ENCODE measurements around the gene CD300LG. TPM values are rescaled to one million over a fixed set of nuclear protein-coding genes. Genes with fewer than 3 reads are reported as not detected.
A peak's percentile ranks its signal among the peaks of the same experiment; 100 is the strongest.
"Not testable (repeated sequence)": the region's sequence is repeated elsewhere in the genome, so short reads cannot be mapped to it uniquely, and the experiment has no call there.

Gene CD300LG
- total RNA-seq, 2 donors from 2014 or later: not detected

- H3K4me1 Mint-ChIP-seq (ENCODE audit: low read depth in 2 of 2): peaks cover 0 to 2% of the 10 kb centered on the region in 2 donors
- no peaks in the 10 kb centered on the region for H3K9me3 Mint-ChIP-seq
- peaks cover 10 to 15% of the 10 kb centered on the region in 2 donors for H3K27me3 Mint-ChIP-seq
- DNase-seq (ENCODE audit: low spot score): no peak
- H3K27ac Mint-ChIP-seq: no peak overlapping the region
- no peaks in the 10 kb centered on the region for H3K36me3 Mint-ChIP-seq
- no peak for ATAC-seq
- H3K4me3 Mint-ChIP-seq: no peak overlapping the region
Measured at GRCh38 chr17:43882761-43883415, 35.9 kb downstream of the CD300LG start.

- no peak overlapping the region for H3K27ac Mint-ChIP-seq
- no peaks in the 10 kb centered on the region for H3K4me1 Mint-ChIP-seq (ENCODE audit: low read depth in 2 of 2)
- H3K27me3 Mint-ChIP-seq: peaks cover 15% of the 10 kb centered on the region in 2 donors
- ATAC-seq (no peak), DNase-seq (ENCODE audit: low spot score) (no peak)
- H3K36me3 Mint-ChIP-seq: no peaks in the 10 kb centered on the region
- H3K4me3 Mint-ChIP-seq: no peak overlapping the region
- no peaks in the 10 kb centered on the region for H3K9me3 Mint-ChIP-seq
Measured at GRCh38 chr17:43888548-43888947, 41.6 kb downstream of the CD300LG start.

GRCh38 chr17:43890240-43890639, 43.3 kb downstream of the CD300LG start:
- peaks cover 5 to 12% of the 10 kb centered on the region in 2 donors for H3K27me3 Mint-ChIP-seq
- H3K4me3 Mint-ChIP-seq: no peak overlapping the region
- DNase-seq (ENCODE audit: low spot score) (no peak), ATAC-seq (no peak)
- H3K36me3 Mint-ChIP-seq: no peaks in the 10 kb centered on the region
- no peaks in the 10 kb centered on the region for H3K9me3 Mint-ChIP-seq
- no peaks in the 10 kb centered on the region for H3K4me1 Mint-ChIP-seq (ENCODE audit: low read depth in 2 of 2)
- H3K27ac Mint-ChIP-seq: no peak overlapping the region

- DNase-seq (ENCODE audit: low spot score) (no peak), ATAC-seq (no peak)
- no peaks in the 10 kb centered on the region for H3K4me1 Mint-ChIP-seq (ENCODE audit: low read depth in 2 of 2)
- peaks cover 17 to 20% of the 10 kb centered on the region in 2 donors for H3K27me3 Mint-ChIP-seq
- H3K36me3 Mint-ChIP-seq: no peaks in the 10 kb centered on the region
- H3K4me3 Mint-ChIP-seq: no peak overlapping the region
- H3K27ac Mint-ChIP-seq: no peak overlapping the region
- H3K9me3 Mint-ChIP-seq: no peaks in the 10 kb centered on the region
Measured at GRCh38 chr17:43891851-43892646, 45.1 kb downstream of the CD300LG start.

GRCh38 chr17:43892647-43892952, 45.6 kb downstream of the CD300LG start:
- H3K4me3 Mint-ChIP-seq: no peak overlapping the region
- peaks cover 21 to 22% of the 10 kb centered on the region in 2 donors for H3K27me3 Mint-ChIP-seq
- no peak for DNase-seq (ENCODE audit: low spot score)
- no peaks in the 10 kb centered on the region for H3K9me3 Mint-ChIP-seq
- ATAC-seq: no peak
- H3K4me1 Mint-ChIP-seq (ENCODE audit: low read depth in 2 of 2): no peaks in the 10 kb centered on the region
- H3K27ac Mint-ChIP-seq: no peak overlapping the region
- no peaks in the 10 kb centered on the region for H3K36me3 Mint-ChIP-seq

DNA sequence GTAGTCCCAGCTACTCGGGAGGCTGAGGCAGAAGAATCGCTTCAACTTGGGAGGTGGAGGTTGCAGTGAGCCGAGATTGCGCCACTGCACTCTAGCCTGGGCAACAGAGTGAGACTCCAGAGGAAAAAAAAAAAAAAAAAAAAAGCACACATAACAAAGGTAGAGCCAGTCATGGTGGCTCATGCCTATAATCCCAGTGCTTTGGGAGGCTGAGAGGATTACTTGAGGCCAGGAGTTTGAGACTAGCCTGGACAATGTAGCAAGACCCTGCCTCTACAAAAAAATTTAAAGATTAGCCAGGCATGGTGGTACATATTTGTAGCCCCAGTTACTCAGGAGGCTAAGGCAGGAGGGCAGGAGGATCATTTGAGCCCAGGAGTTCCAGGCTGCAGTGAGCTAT, 47.5 kb downstream of the CD300LG start:
- not testable (repeated sequence) for DNase-seq (ENCODE audit: low spot score); H3K9me3 Mint-ChIP-seq; H3K36me3 Mint-ChIP-seq; H3K27ac Mint-ChIP-seq; H3K4me3 Mint-ChIP-seq; ATAC-seq; H3K4me1 Mint-ChIP-seq (ENCODE audit: low read depth in 2 of 2)
- H3K27me3 Mint-ChIP-seq: peaks cover 14 to 27% of the 10 kb centered on the region in 2 donors

DNA sequence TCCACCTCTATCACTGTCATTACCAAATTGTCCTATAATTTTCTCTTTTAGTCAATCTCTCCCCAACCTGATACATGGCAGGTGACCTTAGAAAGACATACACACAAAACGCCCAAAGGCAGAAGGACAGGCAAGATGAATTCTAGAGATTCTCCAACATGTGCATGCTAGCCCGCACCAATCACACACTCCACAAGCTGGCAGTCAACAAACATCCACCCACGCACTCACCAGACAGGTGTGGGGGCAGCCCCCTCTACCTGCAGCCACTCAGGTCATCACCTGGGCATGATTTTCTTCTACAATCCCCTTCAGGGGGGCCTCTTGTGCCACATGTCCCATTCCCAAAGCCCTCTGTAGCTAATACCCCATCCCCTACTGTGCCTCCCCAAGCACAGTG, 50.9 kb downstream of the CD300LG start:
- H3K4me1 Mint-ChIP-seq (ENCODE audit: low read depth in 2 of 2): peaks cover 0 to 7% of the 10 kb centered on the region in 2 donors
- DNase-seq (ENCODE audit: low spot score) (no peak), ATAC-seq (no peak)
- H3K36me3 Mint-ChIP-seq: no peaks in the 10 kb centered on the region
- H3K27me3 Mint-ChIP-seq: peaks cover 23 to 27% of the 10 kb centered on the region in 2 donors
- H3K9me3 Mint-ChIP-seq: no peaks in the 10 kb centered on the region
- no peak overlapping the region for H3K27ac Mint-ChIP-seq
- no peak overlapping the region for H3K4me3 Mint-ChIP-seq

GRCh38 chr17:43898446-43898845, 51.5 kb downstream of the CD300LG start:
- H3K4me1 Mint-ChIP-seq (ENCODE audit: low read depth in 2 of 2): peaks cover 0 to 7% of the 10 kb centered on the region in 2 donors
- DNase-seq (ENCODE audit: low spot score): no peak
- no peaks in the 10 kb centered on the region for H3K36me3 Mint-ChIP-seq
- no peaks in the 10 kb centered on the region for H3K9me3 Mint-ChIP-seq
- no peak for ATAC-seq
- H3K4me3 Mint-ChIP-seq: no peak overlapping the region
- peaks cover 23 to 27% of the 10 kb centered on the region in 2 donors for H3K27me3 Mint-ChIP-seq
- H3K27ac Mint-ChIP-seq: no peak overlapping the region

GRCh38 chr17:43900183-43900857, 53.3 kb downstream of the CD300LG start:
- peak; percentile 95 to 96 for ATAC-seq
- H3K9me3 Mint-ChIP-seq: no peaks in the 10 kb centered on the region
- H3K27me3 Mint-ChIP-seq: peaks cover 28 to 35% of the 10 kb centered on the region in 2 donors

DNA sequence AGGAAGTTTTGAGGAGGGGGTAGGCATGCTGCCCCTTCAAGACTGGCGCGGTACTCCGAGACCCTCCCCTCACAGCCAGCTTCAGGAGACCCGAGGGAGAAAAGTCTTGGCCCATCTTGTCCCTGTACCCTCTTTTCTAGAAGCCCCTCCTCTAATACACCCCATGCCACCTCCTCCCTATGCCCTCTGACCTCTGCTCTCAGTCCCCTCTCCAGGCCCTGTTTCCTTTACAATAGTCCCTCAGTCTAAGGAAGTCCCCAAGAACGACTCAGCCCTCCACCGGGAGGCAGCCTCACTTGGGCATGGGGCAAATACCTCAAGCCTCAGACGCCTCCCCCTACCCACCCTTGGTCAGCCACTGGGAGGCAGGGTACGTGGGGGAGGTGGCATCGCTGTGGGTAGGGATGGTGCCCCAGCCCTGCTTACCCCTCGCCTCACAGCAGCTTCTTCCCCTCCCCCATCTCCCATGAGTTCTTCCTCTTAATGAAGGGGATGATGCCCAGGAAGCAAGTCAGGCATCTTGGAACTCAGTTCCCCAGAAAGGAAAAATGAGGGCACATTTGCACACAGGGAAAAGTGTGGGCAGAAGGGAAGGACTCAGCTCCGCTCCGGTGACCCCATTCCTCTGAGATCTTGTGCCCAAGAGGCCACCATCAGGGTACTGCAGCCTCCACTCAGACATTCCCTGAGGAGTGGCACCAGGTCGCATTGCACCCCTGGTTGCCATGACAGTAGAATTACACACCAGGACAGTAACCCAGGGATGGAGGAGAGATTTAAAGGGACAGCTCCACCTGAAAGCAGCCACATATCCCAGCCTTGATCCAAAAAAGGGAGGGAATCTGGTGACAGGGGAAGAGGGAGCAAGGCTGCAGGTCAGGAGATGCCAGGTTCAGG, 54.1 kb downstream of the CD300LG start:
- DNase-seq (ENCODE audit: low spot score): no peak
- Mint-ChIP-seq H3K4me1 (ENCODE audit: low read depth in 2 of 2) (peaks cover 0 to 7% of the 10 kb centered on the region in 2 donors), H3K9me3 (no peaks in the 10 kb centered on the region), H3K27me3 (peaks cover 27% of the 10 kb centered on the region in 2 donors), H3K27ac (no peak overlapping the region), H3K36me3 (no peaks in the 10 kb centered on the region), H3K4me3 (peak overlapping the region; percentile 67)
- ATAC-seq: no peak

More at GRCh38 chr17:43900183-43900857, 53.3 kb downstream of the CD300LG start:
- peaks cover 0 to 7% of the 10 kb centered on the region in 2 donors for H3K4me1 Mint-ChIP-seq (ENCODE audit: low read depth in 2 of 2)
- DNase-seq (ENCODE audit: low spot score): peak; percentile 87
- H3K27ac Mint-ChIP-seq: no peak overlapping the region
- no peaks in the 10 kb centered on the region for H3K36me3 Mint-ChIP-seq
- peak overlapping the region; percentile 67 for H3K4me3 Mint-ChIP-seq

DNA sequence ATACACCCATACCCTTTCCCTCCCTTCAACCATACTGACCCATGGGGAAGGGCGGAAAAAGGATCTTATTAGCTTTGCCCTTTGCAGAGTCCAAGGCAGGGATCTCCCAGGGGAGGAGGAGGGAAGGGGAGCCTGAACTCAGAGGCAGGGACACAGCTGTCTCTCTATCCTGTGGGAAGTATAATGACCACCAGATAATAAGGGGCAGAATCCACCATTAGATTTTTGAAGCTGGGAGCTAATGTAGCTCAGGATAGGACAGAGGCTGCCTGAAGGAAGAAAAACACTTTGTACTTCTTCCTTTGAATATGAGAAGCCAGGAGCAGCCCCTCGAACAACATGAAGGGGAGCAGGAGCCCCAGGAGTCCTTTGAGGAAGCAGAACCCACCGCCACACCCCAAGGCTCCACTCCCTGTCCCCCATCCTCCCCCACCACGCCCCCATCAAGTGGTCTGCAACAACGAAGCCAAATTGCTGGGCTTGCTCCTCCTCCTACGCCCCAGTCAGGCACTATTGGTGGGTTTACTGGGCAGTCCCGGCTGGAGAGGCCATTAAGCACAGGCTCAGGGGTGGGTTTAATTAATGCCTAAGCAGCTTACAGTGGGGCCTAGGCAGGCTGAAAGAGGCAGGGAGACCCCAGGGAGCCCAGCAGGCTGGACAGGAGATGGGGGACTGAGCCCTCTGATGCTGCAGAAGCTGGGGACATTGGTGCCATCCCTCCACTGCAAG, 55.0 kb downstream of the CD300LG start:
- Mint-ChIP-seq H3K4me3 (no peak overlapping the region), H3K36me3 (no peaks in the 10 kb centered on the region), H3K27ac (no peak overlapping the region), H3K27me3 (peaks cover 18 to 21% of the 10 kb centered on the region in 2 donors), H3K4me1 (ENCODE audit: low read depth in 2 of 2) (peaks cover 0 to 13% of the 10 kb centered on the region in 2 donors), H3K9me3 (no peaks in the 10 kb centered on the region)
- no peak for ATAC-seq
- no peak for DNase-seq (ENCODE audit: low spot score)

DNA sequence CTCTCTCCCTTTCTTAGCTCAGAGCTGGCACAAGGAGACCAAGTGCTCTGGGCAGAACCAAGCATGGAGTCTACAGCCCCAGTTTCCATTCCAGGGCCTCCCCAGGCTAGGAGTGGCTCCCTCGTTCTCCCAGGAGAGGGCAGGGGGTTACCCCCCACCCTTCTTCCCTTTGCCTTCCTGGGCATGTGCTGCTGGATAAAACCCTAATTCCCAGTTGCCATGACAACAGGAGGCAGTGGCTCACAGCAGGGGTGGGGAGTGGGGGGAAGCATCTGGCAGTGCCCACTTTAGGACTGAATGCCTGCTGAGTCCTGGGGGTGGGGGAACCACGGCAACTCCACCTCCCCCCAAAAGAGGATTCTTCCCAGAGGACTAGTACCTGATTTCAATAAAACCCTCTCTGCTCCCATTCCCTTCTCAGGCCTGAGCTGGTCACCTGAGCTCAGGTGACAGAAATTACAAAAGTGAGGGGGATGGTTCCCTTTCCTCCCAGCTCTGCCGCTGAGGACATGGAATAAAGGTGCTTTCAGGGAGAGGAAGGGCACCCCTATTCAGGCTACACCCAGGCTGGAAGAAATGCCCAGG, 58.5 kb downstream of the CD300LG start:
- Mint-ChIP-seq H3K27me3 (peaks cover 7 to 16% of the 10 kb centered on the region in 2 donors), H3K27ac (no peak overlapping the region), H3K4me3 (no peak overlapping the region), H3K36me3 (no peaks in the 10 kb centered on the region), H3K9me3 (no peaks in the 10 kb centered on the region), H3K4me1 (ENCODE audit: low read depth in 2 of 2) (peaks cover 0 to 13% of the 10 kb centered on the region in 2 donors)
- no peak for DNase-seq (ENCODE audit: low spot score)
- no peak for ATAC-seq
